Measurements from ENCODE around the gene CSH2.

The CSH2 gene

DNA sequence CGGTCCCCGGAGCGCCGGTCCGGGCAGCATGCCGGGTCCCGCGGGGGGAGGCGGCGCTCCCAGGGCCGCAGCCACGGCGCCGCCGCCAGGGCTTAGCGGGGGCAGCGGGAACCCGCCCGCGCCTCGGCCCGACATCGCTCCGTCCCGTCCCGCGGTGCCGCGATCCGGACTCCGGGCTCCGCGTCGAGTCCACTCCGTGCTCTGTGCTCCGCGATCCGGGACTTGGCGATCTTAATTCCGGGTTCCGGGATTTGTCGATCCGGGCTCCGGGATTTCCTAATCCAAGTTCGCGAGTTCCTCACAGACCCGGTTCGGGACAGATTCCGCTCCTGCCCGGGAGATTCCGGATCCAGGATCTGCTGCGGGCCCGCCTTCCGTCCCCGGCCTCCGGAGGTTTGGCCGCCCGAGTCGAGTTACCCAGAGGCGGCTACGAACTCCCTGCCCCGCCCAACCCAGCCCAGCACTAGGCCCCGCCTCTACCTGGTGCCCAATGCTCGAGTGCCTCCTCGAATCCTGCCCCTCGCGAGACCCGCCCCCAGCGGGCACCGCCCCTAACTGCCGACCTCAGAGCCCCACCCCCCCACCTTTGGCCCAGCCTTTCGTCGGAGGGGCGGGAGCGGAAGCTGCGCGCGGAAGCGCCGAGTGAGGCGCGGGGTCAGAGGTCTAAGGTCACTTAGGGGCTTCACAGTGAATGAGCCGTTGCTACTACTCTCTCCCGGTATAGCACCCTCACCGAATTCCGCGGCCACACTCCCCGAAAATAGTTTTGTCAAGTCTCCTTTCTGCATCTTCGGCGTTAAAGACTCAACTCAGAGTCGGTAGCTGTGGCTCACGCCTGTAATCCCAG lies 30.7 kb downstream of the CSH2 start, which contains the start of gene SMARCD2:
TSS of gene SMARCD2 (minus strand) at position 146 of the 847 bp plus-strand sequence. CDS start at position 135, 11 bp downstream.
- Histone ChIP-seq H3K27ac (peak within 1 kb of the TSS; percentile 95), H3K36me3 (no peaks in the 10 kb centered on the region), H3K4me3 (ENCODE audit: low read depth in 1 of 2, low read length in 1 of 2) (peak within 1 kb of the TSS; percentile 89 to 92), H3K4me1 (ENCODE audit: control insufficient read depth in 1 of 2, insufficient read depth in 1 of 2, low read depth in 1 of 2, low read length in 1 of 2) (peaks cover 45% of the 10 kb centered on the region in 2 experiments), H3K9me3 (no peaks in the 10 kb centered on the region), H3K27me3 (no peaks in the 10 kb centered on the region)
- TF ChIP-seq, protein P1, sequence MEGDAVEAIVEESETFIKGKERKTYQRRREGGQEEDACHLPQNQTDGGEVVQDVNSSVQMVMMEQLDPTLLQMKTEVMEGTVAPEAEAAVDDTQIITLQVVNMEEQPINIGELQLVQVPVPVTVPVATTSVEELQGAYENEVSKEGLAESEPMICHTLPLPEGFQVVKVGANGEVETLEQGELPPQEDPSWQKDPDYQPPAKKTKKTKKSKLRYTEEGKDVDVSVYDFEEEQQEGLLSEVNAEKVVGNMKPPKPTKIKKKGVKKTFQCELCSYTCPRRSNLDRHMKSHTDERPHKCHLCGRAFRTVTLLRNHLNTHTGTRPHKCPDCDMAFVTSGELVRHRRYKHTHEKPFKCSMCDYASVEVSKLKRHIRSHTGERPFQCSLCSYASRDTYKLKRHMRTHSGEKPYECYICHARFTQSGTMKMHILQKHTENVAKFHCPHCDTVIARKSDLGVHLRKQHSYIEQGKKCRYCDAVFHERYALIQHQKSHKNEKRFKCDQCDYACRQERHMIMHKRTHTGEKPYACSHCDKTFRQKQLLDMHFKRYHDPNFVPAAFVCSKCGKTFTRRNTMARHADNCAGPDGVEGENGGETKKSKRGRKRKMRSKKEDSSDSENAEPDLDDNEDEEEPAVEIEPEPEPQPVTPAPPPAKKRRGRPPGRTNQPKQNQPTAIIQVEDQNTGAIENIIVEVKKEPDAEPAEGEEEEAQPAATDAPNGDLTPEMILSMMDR (IDR thresholded peaks at IDR 0.05), result peak; percentile 52

DNA sequence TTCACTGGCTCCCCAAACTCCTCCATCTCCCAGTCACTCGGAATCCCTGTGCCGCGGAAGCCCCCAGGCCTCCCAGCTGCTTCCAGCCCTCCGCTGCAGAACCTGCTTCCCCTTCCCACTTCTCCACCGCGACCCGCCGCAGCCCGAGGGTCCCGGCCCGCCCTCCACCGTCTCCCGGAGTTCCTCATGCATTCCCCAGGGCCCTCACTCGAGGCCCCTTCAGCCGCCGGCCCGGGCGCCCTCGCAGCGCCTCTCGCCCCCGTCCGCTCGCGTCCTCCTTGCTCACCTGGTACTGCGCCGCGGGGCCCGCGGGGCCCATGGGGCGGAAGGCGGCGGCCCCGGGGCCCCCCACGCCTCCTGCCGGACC lies 31.3 kb downstream of the CSH2 start:
- TF ChIP-seq, protein P1 (IDR thresholded peaks at IDR 0.05), result no peak
- peaks cover 45% of the 10 kb centered on the region in 2 experiments for H3K4me1 ChIP-seq (ENCODE audit: control insufficient read depth in 1 of 2, insufficient read depth in 1 of 2, low read depth in 1 of 2, low read length in 1 of 2)

DNA sequence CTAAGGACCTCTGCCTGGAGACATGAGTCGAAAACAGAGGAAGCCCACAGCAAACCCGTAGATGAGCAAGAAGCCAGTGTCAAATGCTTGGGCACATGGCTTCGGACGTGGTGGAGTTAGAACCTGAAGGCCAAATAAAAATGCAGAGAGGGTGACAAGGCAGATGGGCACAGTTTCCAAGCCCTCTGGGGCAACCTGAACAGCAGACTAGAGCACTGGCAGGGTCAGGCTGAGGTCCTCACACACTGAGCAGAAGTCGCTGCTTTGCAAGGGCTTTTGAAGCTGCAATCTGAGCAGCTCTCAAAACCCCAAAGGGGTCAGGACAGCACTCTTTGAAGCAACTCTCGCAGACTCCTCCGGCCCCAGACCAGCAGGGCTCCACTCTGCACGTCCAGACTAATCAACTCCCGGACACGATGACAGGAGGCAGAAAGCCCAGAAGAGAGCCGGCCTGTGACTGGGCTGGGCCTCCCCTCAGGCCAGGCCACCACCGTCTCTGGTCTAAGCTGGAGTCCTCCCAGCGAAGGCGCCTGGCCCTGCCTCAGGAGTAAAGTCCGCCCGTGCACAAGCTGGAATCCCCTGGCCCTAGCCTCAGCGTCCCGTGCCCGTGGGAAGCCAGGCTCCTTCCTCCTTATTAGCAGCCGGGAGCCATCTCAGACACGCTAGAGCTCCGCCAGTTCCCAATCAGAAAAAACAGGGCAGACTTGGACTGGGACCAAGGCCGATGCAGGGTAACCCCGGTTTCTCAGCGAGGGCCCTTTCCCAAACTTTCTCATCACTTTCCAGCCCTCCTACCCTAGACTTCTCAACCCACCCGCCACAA lies 31.9 kb downstream of the CSH2 start:
- Histone ChIP-seq H3K4me1 (ENCODE audit: control insufficient read depth in 1 of 2, insufficient read depth in 1 of 2, low read depth in 1 of 2, low read length in 1 of 2) (peaks cover 45% of the 10 kb centered on the region in 2 experiments), H3K27me3 (no peaks in the 10 kb centered on the region), H3K4me3 (ENCODE audit: low read depth in 1 of 2, low read length in 1 of 2) (peak overlapping the region; percentile 89 to 92), H3K36me3 (peaks cover 7% of the 10 kb centered on the region), H3K9me3 (no peaks in the 10 kb centered on the region), H3K27ac (peak overlapping the region; percentile 95)
- TF ChIP-seq, protein P1 (IDR thresholded peaks at IDR 0.05), result no peak

More for the DNA sequence above, 31.3 kb downstream of the CSH2 start:
- Histone ChIP-seq H3K36me3 (peaks cover under 1% of the 10 kb centered on the region), H3K9me3 (no peaks in the 10 kb centered on the region), H3K4me3 (ENCODE audit: low read depth in 1 of 2, low read length in 1 of 2) (peak overlapping the region; percentile 89 to 92), H3K27me3 (no peaks in the 10 kb centered on the region), H3K27ac (peak overlapping the region; percentile 95)

DNA sequence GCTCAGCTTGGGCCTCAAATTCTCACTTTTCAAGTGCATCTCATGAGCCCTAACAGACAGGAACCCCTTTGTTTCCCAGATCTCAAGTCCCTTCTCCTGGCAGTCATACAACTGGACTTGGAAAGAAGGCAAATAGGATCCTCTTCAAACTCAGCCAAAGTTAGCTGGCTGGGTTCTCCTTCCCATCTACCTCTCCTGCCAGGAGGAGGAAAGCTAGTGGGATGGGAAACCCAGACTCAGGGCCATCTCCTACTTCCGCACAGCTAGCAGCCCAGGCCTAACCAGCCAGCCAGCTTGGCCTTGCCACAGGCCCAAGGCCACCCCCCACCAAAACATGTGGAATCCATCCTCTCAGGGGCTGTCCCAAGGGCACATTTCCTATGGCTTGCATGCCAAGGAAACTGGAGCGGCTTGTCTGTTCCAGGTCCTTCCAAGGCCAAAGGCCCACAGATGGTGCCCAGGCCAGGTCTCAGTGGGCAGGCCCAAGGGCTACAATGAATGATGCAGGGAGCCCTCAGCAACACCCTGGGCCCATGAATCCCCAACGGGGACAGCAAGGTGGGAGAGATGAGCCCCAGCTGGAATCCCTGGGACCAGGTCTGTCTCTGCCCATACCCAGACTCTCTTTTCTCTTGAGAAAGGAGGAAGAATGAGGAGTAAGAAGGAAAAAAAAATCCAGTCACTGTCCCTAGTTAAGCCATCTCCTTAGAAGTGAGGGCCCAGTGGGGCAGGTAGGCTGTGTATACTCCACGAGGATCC lies 32.7 kb downstream of the CSH2 start:
- Histone ChIP-seq H3K27me3 (no peaks in the 10 kb centered on the region), H3K9me3 (no peaks in the 10 kb centered on the region), H3K36me3 (peaks cover 13% of the 10 kb centered on the region), H3K4me3 (ENCODE audit: low read depth in 1 of 2, low read length in 1 of 2) (peak overlapping the region; percentile 89 to 92), H3K27ac (peak overlapping the region; percentile 95), H3K4me1 (ENCODE audit: control insufficient read depth in 1 of 2, insufficient read depth in 1 of 2, low read depth in 1 of 2, low read length in 1 of 2) (peaks cover 45% of the 10 kb centered on the region in 2 experiments)
- TF ChIP-seq, protein P1 (IDR thresholded peaks at IDR 0.05), result no peak

GRCh38 chr17:63838631-63839171 lies 34.8 kb downstream of the CSH2 start:
- Histone ChIP-seq H3K4me1 (ENCODE audit: control insufficient read depth in 1 of 2, insufficient read depth in 1 of 2, low read depth in 1 of 2, low read length in 1 of 2) (peaks cover 54% of the 10 kb centered on the region in 2 experiments), H3K9me3 (no peaks in the 10 kb centered on the region), H3K27me3 (no peaks in the 10 kb centered on the region), H3K4me3 (ENCODE audit: low read depth in 1 of 2, low read length in 1 of 2) (no peak overlapping the region), H3K36me3 (peaks cover 33% of the 10 kb centered on the region), H3K27ac (peak overlapping the region; percentile 48)
- TF ChIP-seq, protein P1 (IDR thresholded peaks at IDR 0.05), result no peak
